ENCODE measurements around the gene CCDC196. TPM values are rescaled to one million over a fixed set of nuclear protein-coding genes. Genes with fewer than 3 reads are reported as not detected.

CCDC196 gene
- total RNA-seq, 2 donors from 2014 or later: not detected

GRCh38 chr14:66476964-66477363, 9.2 kb upstream of the CCDC196 start:
- ATAC-seq (replicated peaks in 1 of 2) (no peak), DNase-seq (no peak)
- no peaks in the 10 kb centered on the region for H3K4me1 Mint-ChIP-seq (ENCODE audit: low read depth)
- no peaks in the 10 kb centered on the region for H3K27me3 Mint-ChIP-seq (ENCODE audit: low read depth)
- no peak overlapping the region for H3K27ac Mint-ChIP-seq
- no peaks in the 10 kb centered on the region for H3K36me3 Mint-ChIP-seq (ENCODE audit: insufficient read depth in 2 of 2)
- H3K9me3 Mint-ChIP-seq: peaks cover 2 to 3% of the 10 kb centered on the region in 2 donors
- no peak overlapping the region for H3K4me3 Mint-ChIP-seq

- Mint-ChIP-seq H3K27ac (no peak overlapping the region), H3K4me3 (no peak overlapping the region), H3K9me3 (no peaks in the 10 kb centered on the region), H3K36me3 (ENCODE audit: insufficient read depth in 2 of 2) (no peaks in the 10 kb centered on the region), H3K27me3 (ENCODE audit: low read depth) (no peaks in the 10 kb centered on the region), H3K4me1 (ENCODE audit: low read depth) (no peaks in the 10 kb centered on the region)
- ATAC-seq (replicated peaks in 1 of 2) (no peak), DNase-seq (no peak)
Measured at GRCh38 chr14:66477567-66477966, 8.6 kb upstream of the CCDC196 start.

- no peak for DNase-seq
- Mint-ChIP-seq H3K36me3 (ENCODE audit: insufficient read depth in 2 of 2) (no peaks in the 10 kb centered on the region), H3K27ac (no peak overlapping the region), H3K27me3 (ENCODE audit: low read depth) (no peaks in the 10 kb centered on the region), H3K4me3 (no peak overlapping the region), H3K4me1 (ENCODE audit: low read depth) (no peaks in the 10 kb centered on the region), H3K9me3 (no peaks in the 10 kb centered on the region)
- no peak for ATAC-seq (replicated peaks in 1 of 2)
Measured at GRCh38 chr14:66482873-66483272, 3.3 kb upstream of the CCDC196 start.

- ATAC-seq (replicated peaks in 1 of 2): no peak
Measured at GRCh38 chr14:66483322-66483721, 2.8 kb upstream of the CCDC196 start.

GRCh38 chr14:66485029-66485428, 1.1 kb upstream of the CCDC196 start:
- no peak for ATAC-seq (replicated peaks in 1 of 2)
- H3K27me3 Mint-ChIP-seq (ENCODE audit: low read depth): no peaks in the 10 kb centered on the region

More at GRCh38 chr14:66483322-66483721, 2.8 kb upstream of the CCDC196 start:
- no peak overlapping the region for H3K27ac Mint-ChIP-seq
- no peaks in the 10 kb centered on the region for H3K9me3 Mint-ChIP-seq
- no peaks in the 10 kb centered on the region for H3K36me3 Mint-ChIP-seq (ENCODE audit: insufficient read depth in 2 of 2)
- no peak overlapping the region for H3K4me3 Mint-ChIP-seq
- no peak for DNase-seq
- no peaks in the 10 kb centered on the region for H3K4me1 Mint-ChIP-seq (ENCODE audit: low read depth)
- H3K27me3 Mint-ChIP-seq (ENCODE audit: low read depth): no peaks in the 10 kb centered on the region

GRCh38 chr14:66487164-66487563, 993 bp downstream of the CCDC196 start:
- DNase-seq: no peak
- Mint-ChIP-seq H3K9me3 (no peaks in the 10 kb centered on the region), H3K27ac (no peak overlapping the region), H3K27me3 (ENCODE audit: low read depth) (no peaks in the 10 kb centered on the region), H3K36me3 (ENCODE audit: insufficient read depth in 2 of 2) (no peaks in the 10 kb centered on the region), H3K4me1 (ENCODE audit: low read depth) (no peaks in the 10 kb centered on the region), H3K4me3 (no peak overlapping the region)
- no peak for ATAC-seq (replicated peaks in 1 of 2)

More at GRCh38 chr14:66485029-66485428, 1.1 kb upstream of the CCDC196 start:
- Mint-ChIP-seq H3K36me3 (ENCODE audit: insufficient read depth in 2 of 2) (no peaks in the 10 kb centered on the region), H3K27ac (no peak overlapping the region), H3K9me3 (no peaks in the 10 kb centered on the region), H3K4me1 (ENCODE audit: low read depth) (no peaks in the 10 kb centered on the region), H3K4me3 (no peak overlapping the region)
- no peak for DNase-seq

- DNase-seq (no peak), ATAC-seq (replicated peaks in 1 of 2) (no peak)
- Mint-ChIP-seq H3K4me3 (no peak overlapping the region), H3K27me3 (ENCODE audit: low read depth) (no peaks in the 10 kb centered on the region), H3K4me1 (ENCODE audit: low read depth) (no peaks in the 10 kb centered on the region), H3K9me3 (no peaks in the 10 kb centered on the region), H3K27ac (no peak overlapping the region), H3K36me3 (ENCODE audit: insufficient read depth in 2 of 2) (no peaks in the 10 kb centered on the region)
Measured at GRCh38 chr14:66490143-66491111, 4.3 kb downstream of the CCDC196 start.

GRCh38 chr14:66493750-66494149, 7.6 kb downstream of the CCDC196 start:
- H3K4me1 Mint-ChIP-seq (ENCODE audit: low read depth): peaks cover 23% of the 10 kb centered on the region
- DNase-seq (no peak), ATAC-seq (replicated peaks in 1 of 2) (no peak)
- H3K9me3 Mint-ChIP-seq: no peaks in the 10 kb centered on the region
- no peak overlapping the region for H3K4me3 Mint-ChIP-seq
- H3K36me3 Mint-ChIP-seq (ENCODE audit: insufficient read depth in 2 of 2): no peaks in the 10 kb centered on the region
- H3K27ac Mint-ChIP-seq: no peak overlapping the region
- no peaks in the 10 kb centered on the region for H3K27me3 Mint-ChIP-seq (ENCODE audit: low read depth)

GRCh38 chr14:66495218-66496098, 9.3 kb downstream of the CCDC196 start:
- Mint-ChIP-seq H3K4me3 (peak overlapping the region in 1 of 2 donors; percentile 29), H3K36me3 (ENCODE audit: insufficient read depth in 2 of 2) (no peaks in the 10 kb centered on the region), H3K27me3 (ENCODE audit: low read depth) (no peaks in the 10 kb centered on the region), H3K9me3 (no peaks in the 10 kb centered on the region), H3K4me1 (ENCODE audit: low read depth) (peaks cover 23% of the 10 kb centered on the region), H3K27ac (no peak overlapping the region)
- ATAC-seq (replicated peaks in 1 of 2) (peak; percentile 76 to 78), DNase-seq (peak; percentile 25)

- ATAC-seq (replicated peaks in 1 of 2) (no peak), DNase-seq (no peak)
- Mint-ChIP-seq H3K36me3 (ENCODE audit: insufficient read depth in 2 of 2) (no peaks in the 10 kb centered on the region), H3K9me3 (no peaks in the 10 kb centered on the region), H3K4me3 (peak overlapping the region in 1 of 2 donors; percentile 58), H3K27me3 (ENCODE audit: low read depth) (no peaks in the 10 kb centered on the region), H3K4me1 (ENCODE audit: low read depth) (peaks cover 23% of the 10 kb centered on the region), H3K27ac (peak overlapping the region; percentile 51)
Measured at GRCh38 chr14:66496188-66496807, 10.1 kb downstream of the CCDC196 start.

GRCh38 chr14:66496911-66497310, 10.7 kb downstream of the CCDC196 start:
- ATAC-seq (replicated peaks in 1 of 2): no peak
- H3K4me1 Mint-ChIP-seq (ENCODE audit: low read depth): peaks cover 23% of the 10 kb centered on the region
- peak overlapping the region; percentile 39 to 58 for H3K4me3 Mint-ChIP-seq
- H3K36me3 Mint-ChIP-seq (ENCODE audit: insufficient read depth in 2 of 2): no peaks in the 10 kb centered on the region
- no peak for DNase-seq
- no peaks in the 10 kb centered on the region for H3K27me3 Mint-ChIP-seq (ENCODE audit: low read depth)
- H3K9me3 Mint-ChIP-seq: no peaks in the 10 kb centered on the region
- peak overlapping the region; percentile 51 for H3K27ac Mint-ChIP-seq

GRCh38 chr14:66498311-66498710, 12.1 kb downstream of the CCDC196 start:
- Mint-ChIP-seq H3K4me1 (ENCODE audit: low read depth) (peaks cover 23% of the 10 kb centered on the region), H3K36me3 (ENCODE audit: insufficient read depth in 2 of 2) (no peaks in the 10 kb centered on the region), H3K9me3 (no peaks in the 10 kb centered on the region), H3K27ac (no peak overlapping the region), H3K27me3 (ENCODE audit: low read depth) (no peaks in the 10 kb centered on the region), H3K4me3 (no peak overlapping the region)
- ATAC-seq (replicated peaks in 1 of 2): no peak
- DNase-seq: no peak

GRCh38 chr14:66501592-66501991, 15.4 kb downstream of the CCDC196 start:
- DNase-seq (no peak), ATAC-seq (replicated peaks in 1 of 2) (no peak)
- Mint-ChIP-seq H3K9me3 (no peaks in the 10 kb centered on the region), H3K27ac (no peak overlapping the region), H3K4me3 (no peak overlapping the region), H3K4me1 (ENCODE audit: low read depth) (peaks cover 17% of the 10 kb centered on the region), H3K27me3 (ENCODE audit: low read depth) (no peaks in the 10 kb centered on the region), H3K36me3 (ENCODE audit: insufficient read depth in 2 of 2) (no peaks in the 10 kb centered on the region)
